Hepatocyte (in vitro differentiated cells): ENCODE results near the gene ZSCAN10. TPM values are rescaled to one million over a fixed set of nuclear protein-coding genes. Genes with fewer than 3 reads are reported as not detected.
A peak's percentile ranks its signal among the peaks of the same experiment; 100 is the strongest.

Experiments
- DNase-seq: peaks from one replicate; pipeline ENCODE4 v3.0.0-alpha.2; 2016; ENCODE audit warnings: low spot score
- H2AFZ ChIP-seq: fragments of 200-600 bp; sonication (generic); 2 replicates; pipeline ENCODE4 v1.6.0; 2016; ENCODE audit warnings: antibody characterized with exemption, mild to moderate bottlenecking
- H3K27ac ChIP-seq: fragments of 200-600 bp; sonication (generic); 2 replicates; pipeline ENCODE4 v1.5.1; 2016; ENCODE audit warnings: mild to moderate bottlenecking
- H3K27me3 ChIP-seq: fragments of 200-600 bp; sonication (generic); 2 replicates; pipeline ENCODE4 v1.6.1; 2016
- H3K36me3 ChIP-seq: fragments of 200-600 bp; sonication (generic); replicated peaks from 2 replicates; pipeline ENCODE4 v1.5.1; 2016; ENCODE audit warnings: low read depth; ENCODE audit not compliant: insufficient read depth
- H3K4me1 ChIP-seq: fragments of 200-600 bp; sonication (generic); 2 replicates; pipeline ENCODE4 v1.5.1; 2016; ENCODE audit warnings: mild to moderate bottlenecking, moderate library complexity; ENCODE audit not compliant: insufficient read depth
- H3K4me2 ChIP-seq: fragments of 200-600 bp; sonication (generic); 2 replicates; pipeline ENCODE4 v1.6.0; 2016
- H3K4me3 ChIP-seq: fragments of 200-600 bp; sonication (generic); 2 replicates; pipeline ENCODE4 v1.5.1; 2016; ENCODE audit warnings: mild to moderate bottlenecking
- H3K79me2 ChIP-seq: fragments of 200-600 bp; sonication (generic); 2 replicates; pipeline ENCODE4 v1.6.0; 2017; ENCODE audit warnings: mild to moderate bottlenecking
- H3K9me2 ChIP-seq: fragments of 200-600 bp; sonication (generic); replicated peaks from 2 replicates; pipeline ENCODE4 v1.6.0; 2017; ENCODE audit warnings: mild to moderate bottlenecking; ENCODE audit not compliant: insufficient read depth
- H3K9me3 ChIP-seq: fragments of 200-600 bp; sonication (generic); 2 replicates; pipeline ENCODE4 v1.5.1; 2016; ENCODE audit warnings: low read depth, mild to moderate bottlenecking
- H4K20me1 ChIP-seq: fragments of 200-600 bp; sonication (generic); 2 replicates; pipeline ENCODE4 v1.6.0; 2016; ENCODE audit warnings: mild to moderate bottlenecking; ENCODE audit not compliant: insufficient read depth, poor library complexity, severe bottlenecking
- EZH2 ChIP-seq: fragments of 200-600 bp; sonication (generic); IDR thresholded peaks from 2 replicates; pipeline ENCODE4 v1.6.1; 2016; ENCODE audit warnings: antibody characterized with exemption, mild to moderate bottlenecking, borderline replicate concordance
- EZH2phosphoT487 ChIP-seq: fragments of 200-600 bp; sonication (generic); IDR thresholded peaks from one replicate; pipeline ENCODE4 v1.6.1; 2018; ENCODE audit warnings: antibody characterized with exemption, mild to moderate bottlenecking, low read depth, moderate library complexity; ENCODE audit not compliant: unreplicated experiment, severe bottlenecking
- WGBS: methylation state at CpG from one replicate; pipeline ENCODE4 v1.1.6; 2016; ENCODE audit warnings: low lambda C conversion rate; ENCODE audit errors: missing lambda C conversion rate; 5-methylcytosine and 5-hydroxymethylcytosine counted together
- polyA plus RNA-seq: library from polyadenylated mRNA; unstranded; fragments of >200 nt; fragmentation: Nextera tagmentation; extraction: Ambion mirVana; gene quantifications from 2 replicates; pipeline ENCODE4 v1.2.1, GENCODE V29; 2016
- small RNA-seq: library from RNA; depleted of rRNA; stranded (forward); fragments of <200 nt; gene quantifications from one replicate; pipeline ENCODE3, GENCODE V24; 2014
- total RNA-seq: library from RNA; depleted of rRNA; stranded (reverse); fragments of >200 nt; gene quantifications from 2 replicates; pipeline ENCODE4 v1.2.3, GENCODE V29; 2014
- TF ChIP-seq, protein P1 (sequence below): fragments of 200-600 bp; sonication (generic); IDR thresholded peaks from 2 replicates; pipeline ENCODE4 v1.5.1; 2016; ENCODE audit warnings: antibody characterized with exemption, mild to moderate bottlenecking; ENCODE audit not compliant: poor library complexity

Gene ZSCAN10
- total and polyA plus RNA-seq, 2 experiments from 2014 or later, result not detected

DNA sequence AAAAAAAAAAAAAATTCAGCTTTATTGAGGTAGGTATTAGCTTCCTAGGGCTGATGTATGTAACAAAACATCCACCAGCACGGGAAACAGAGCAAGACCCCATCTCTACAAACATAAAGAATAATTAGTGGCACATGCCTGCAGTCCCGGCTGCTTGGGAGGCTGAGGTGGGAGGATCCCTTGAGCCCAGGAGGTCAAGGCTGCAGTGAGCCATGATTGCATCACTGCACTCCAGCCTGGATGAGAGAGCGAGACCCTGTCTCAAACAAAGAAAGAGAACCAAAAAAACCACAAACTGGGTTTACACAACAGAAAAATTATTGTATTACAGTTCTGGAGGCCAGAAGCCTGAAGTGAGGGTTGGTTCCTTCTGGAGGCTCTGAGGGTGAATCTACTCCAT is 56.7 kb downstream of the ZSCAN10 start:
- Histone ChIP-seq H3K79me2 (no peaks in the 10 kb centered on the region), H3K27me3 (peaks cover 67% of the 10 kb centered on the region), H3K36me3 (no peaks in the 10 kb centered on the region), H2AFZ (no peak overlapping the region), H3K9me3 (no peaks in the 10 kb centered on the region), H3K4me1 (peaks cover 20% of the 10 kb centered on the region), H3K4me2 (no peak overlapping the region), H3K4me3 (no peak overlapping the region), H3K9me2 (no peaks in the 10 kb centered on the region), H3K27ac (no peak overlapping the region), H4K20me1 (no peaks in the 10 kb centered on the region)
- DNase-seq, result no peak
- no peak for TF ChIP-seq EZH2
- TF ChIP-seq, protein P1, sequence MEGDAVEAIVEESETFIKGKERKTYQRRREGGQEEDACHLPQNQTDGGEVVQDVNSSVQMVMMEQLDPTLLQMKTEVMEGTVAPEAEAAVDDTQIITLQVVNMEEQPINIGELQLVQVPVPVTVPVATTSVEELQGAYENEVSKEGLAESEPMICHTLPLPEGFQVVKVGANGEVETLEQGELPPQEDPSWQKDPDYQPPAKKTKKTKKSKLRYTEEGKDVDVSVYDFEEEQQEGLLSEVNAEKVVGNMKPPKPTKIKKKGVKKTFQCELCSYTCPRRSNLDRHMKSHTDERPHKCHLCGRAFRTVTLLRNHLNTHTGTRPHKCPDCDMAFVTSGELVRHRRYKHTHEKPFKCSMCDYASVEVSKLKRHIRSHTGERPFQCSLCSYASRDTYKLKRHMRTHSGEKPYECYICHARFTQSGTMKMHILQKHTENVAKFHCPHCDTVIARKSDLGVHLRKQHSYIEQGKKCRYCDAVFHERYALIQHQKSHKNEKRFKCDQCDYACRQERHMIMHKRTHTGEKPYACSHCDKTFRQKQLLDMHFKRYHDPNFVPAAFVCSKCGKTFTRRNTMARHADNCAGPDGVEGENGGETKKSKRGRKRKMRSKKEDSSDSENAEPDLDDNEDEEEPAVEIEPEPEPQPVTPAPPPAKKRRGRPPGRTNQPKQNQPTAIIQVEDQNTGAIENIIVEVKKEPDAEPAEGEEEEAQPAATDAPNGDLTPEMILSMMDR, result no peak
- WGBS, result 90% methylated on average over 3 of the region's 3 CpGs

DNA sequence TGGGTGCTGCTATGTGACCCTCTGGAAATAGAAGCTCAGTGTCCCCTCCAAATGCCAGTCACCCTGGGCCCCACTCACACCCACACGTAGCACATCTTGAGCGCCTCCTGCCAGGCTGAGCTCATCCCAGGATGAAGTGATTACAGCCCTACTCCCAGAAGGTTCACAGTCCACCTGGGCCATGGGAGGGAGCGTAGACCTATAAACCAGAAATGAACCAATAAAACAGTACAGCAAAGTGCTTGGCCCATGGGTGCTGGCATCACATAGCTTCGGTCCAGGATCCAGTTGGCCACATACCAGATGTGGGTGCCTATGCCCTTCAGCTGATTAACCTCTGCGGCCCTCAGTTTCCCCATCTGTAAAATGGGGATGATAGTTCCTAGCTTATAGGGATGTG is 60.2 kb downstream of the ZSCAN10 start:
- Histone ChIP-seq H3K36me3 (no peaks in the 10 kb centered on the region), H3K27me3 (peaks cover 48% of the 10 kb centered on the region), H3K27ac (no peak overlapping the region), H3K9me3 (no peaks in the 10 kb centered on the region), H4K20me1 (no peaks in the 10 kb centered on the region), H3K79me2 (no peaks in the 10 kb centered on the region), H2AFZ (no peak overlapping the region), H3K9me2 (no peaks in the 10 kb centered on the region), H3K4me2 (no peak overlapping the region), H3K4me3 (no peak overlapping the region), H3K4me1 (no peaks in the 10 kb centered on the region)
- peak; percentile 41 for DNase-seq
- 83% methylated on average over 5 of the region's 5 CpGs for WGBS
- TF ChIP-seq EZH2phosphoT487, result no peak
- TF ChIP-seq, protein P1, result no peak

Small RNA genes within 50 kb of the gene (small RNA-seq; reads per million reads assigned to genes)
- not detected for gene RNU1-22P

Other genes with a start within 250 kb of the ZSCAN10 start
- 50.0 and 60.2 TPM in 2 replicates for gene PRSS22, start 241.1 kb downstream of the ZSCAN10 start, total RNA-seq
- 66.3 and 100 TPM in 2 replicates for gene PRSS22, start 241.1 kb downstream of the ZSCAN10 start, polyA plus RNA-seq
- 31.6 and 45.1 TPM in 2 replicates for gene FLYWCH2, start 216.1 kb downstream of the ZSCAN10 start, total RNA-seq
- gene FLYWCH2, start 216.1 kb downstream of the ZSCAN10 start, polyA plus RNA-seq, result 33.1 and 40.0 TPM in 2 replicates
- gene FLYWCH1, start 187.4 kb downstream of the ZSCAN10 start, total RNA-seq, result 11.7 and 14.6 TPM in 2 replicates
- gene FLYWCH1, start 187.4 kb downstream of the ZSCAN10 start, polyA plus RNA-seq, result 16.9 and 17.1 TPM in 2 replicates
- 0.52 and 3.6 TPM in 2 replicates for gene KREMEN2, start 135.0 kb downstream of the ZSCAN10 start, total RNA-seq
- gene KREMEN2, start 135.0 kb downstream of the ZSCAN10 start, polyA plus RNA-seq, result 4.9 and 5.8 TPM in 2 replicates
- 2.8 and 4.5 TPM in 2 replicates for gene PAQR4, start 129.9 kb downstream of the ZSCAN10 start, total RNA-seq
- gene PAQR4, start 129.9 kb downstream of the ZSCAN10 start, polyA plus RNA-seq, result 3.7 and 8.3 TPM in 2 replicates
- gene PKMYT1, start 118.8 kb downstream of the ZSCAN10 start, total RNA-seq, result 5.5 and 7.7 TPM in 2 replicates
- gene PKMYT1, start 118.8 kb downstream of the ZSCAN10 start, polyA plus RNA-seq, result 17.1 and 21.0 TPM in 2 replicates
- 2.0 and 3.5 TPM in 2 replicates for gene CLDN9, start 86.4 kb downstream of the ZSCAN10 start, total RNA-seq
- gene CLDN9, start 86.4 kb downstream of the ZSCAN10 start, polyA plus RNA-seq, result 8.9 and 9.0 TPM in 2 replicates
- gene CLDN6, start 81.1 kb downstream of the ZSCAN10 start, total RNA-seq, result 258 and 297 TPM in 2 replicates
- 568 and 574 TPM in 2 replicates for gene CLDN6, start 81.1 kb downstream of the ZSCAN10 start, polyA plus RNA-seq
- 126 and 127 TPM in 2 replicates for gene TNFRSF12A, start 78.9 kb downstream of the ZSCAN10 start, total RNA-seq
- 385 and 452 TPM in 2 replicates for gene TNFRSF12A, start 78.9 kb downstream of the ZSCAN10 start, polyA plus RNA-seq
- gene HCFC1R1, start 75.4 kb downstream of the ZSCAN10 start, total RNA-seq, result 19.7 and 35.7 TPM in 2 replicates
- 158 and 201 TPM in 2 replicates for gene HCFC1R1, start 75.4 kb downstream of the ZSCAN10 start, polyA plus RNA-seq
- gene THOC6, start 75.3 kb downstream of the ZSCAN10 start, total RNA-seq, result 35.6 and 41.2 TPM in 2 replicates
- 79.4 and 86.2 TPM in 2 replicates for gene THOC6, start 75.3 kb downstream of the ZSCAN10 start, polyA plus RNA-seq
- gene BICDL2, start 62.4 kb downstream of the ZSCAN10 start, total RNA-seq, result 10.0 and 12.3 TPM in 2 replicates
- gene BICDL2, start 62.4 kb downstream of the ZSCAN10 start, polyA plus RNA-seq, result 11.8 and 12.8 TPM in 2 replicates
- gene MMP25, start 52.7 kb downstream of the ZSCAN10 start, total RNA-seq, result 0.60 TPM in 1 of 2 replicates, not detected in the other
- 6.3 and 8.7 TPM in 2 replicates for gene MMP25, start 52.7 kb downstream of the ZSCAN10 start, polyA plus RNA-seq
- 82.0 and 110 TPM in 2 replicates for gene IL32, start 33.7 kb downstream of the ZSCAN10 start, total RNA-seq
- 124 and 131 TPM in 2 replicates for gene IL32, start 33.7 kb downstream of the ZSCAN10 start, polyA plus RNA-seq
- 10.0 and 12.3 TPM in 2 replicates for gene ZNF205, start 13.3 kb upstream of the ZSCAN10 start, total RNA-seq
- 12.6 and 13.2 TPM in 2 replicates for gene ZNF205, start 13.3 kb upstream of the ZSCAN10 start, polyA plus RNA-seq
- 3.4 and 3.8 TPM in 2 replicates for gene ZNF213, start 35.7 kb upstream of the ZSCAN10 start, total RNA-seq
- 4.0 and 6.0 TPM in 2 replicates for gene ZNF213, start 35.7 kb upstream of the ZSCAN10 start, polyA plus RNA-seq
- gene OR1F1, start 88.9 kb upstream of the ZSCAN10 start, total RNA-seq, result not detected in 2 replicates
- 0.61 TPM in 1 of 2 replicates, not detected in the other for gene OR1F1, start 88.9 kb upstream of the ZSCAN10 start, polyA plus RNA-seq
- 7.9 and 12.5 TPM in 2 replicates for gene ZNF200, start 135.9 kb upstream of the ZSCAN10 start, total RNA-seq
- 4.6 and 6.0 TPM in 2 replicates for gene ZNF200, start 135.9 kb upstream of the ZSCAN10 start, polyA plus RNA-seq
- gene MEFV, start 157.3 kb upstream of the ZSCAN10 start, total RNA-seq, result 0.13 TPM in 1 of 2 replicates, not detected in the other
- gene MEFV, start 157.3 kb upstream of the ZSCAN10 start, polyA plus RNA-seq, result 0.55 TPM in 1 of 2 replicates, not detected in the other
- 39.7 and 47.5 TPM in 2 replicates for gene ZNF263, start 184.2 kb upstream of the ZSCAN10 start, total RNA-seq
- 25.0 and 33.2 TPM in 2 replicates for gene ZNF263, start 184.2 kb upstream of the ZSCAN10 start, polyA plus RNA-seq
- 6.8 and 9.4 TPM in 2 replicates for gene TIGD7, start 206.1 kb upstream of the ZSCAN10 start, total RNA-seq
- gene TIGD7, start 206.1 kb upstream of the ZSCAN10 start, polyA plus RNA-seq, result 5.1 and 9.7 TPM in 2 replicates
- gene ZNF75A, start 206.2 kb upstream of the ZSCAN10 start, total RNA-seq, result 21.9 and 25.9 TPM in 2 replicates
- 24.9 and 33.0 TPM in 2 replicates for gene ZNF75A, start 206.2 kb upstream of the ZSCAN10 start, polyA plus RNA-seq